ENCODE measurements around the gene ADAR.
A peak's percentile ranks its signal among the peaks of the same experiment; 100 is the strongest.
"Not testable (repeated sequence)": the region's sequence is repeated elsewhere in the genome, so short reads cannot be mapped to it uniquely, and the experiment has no call there.

The ADAR gene, protein sequence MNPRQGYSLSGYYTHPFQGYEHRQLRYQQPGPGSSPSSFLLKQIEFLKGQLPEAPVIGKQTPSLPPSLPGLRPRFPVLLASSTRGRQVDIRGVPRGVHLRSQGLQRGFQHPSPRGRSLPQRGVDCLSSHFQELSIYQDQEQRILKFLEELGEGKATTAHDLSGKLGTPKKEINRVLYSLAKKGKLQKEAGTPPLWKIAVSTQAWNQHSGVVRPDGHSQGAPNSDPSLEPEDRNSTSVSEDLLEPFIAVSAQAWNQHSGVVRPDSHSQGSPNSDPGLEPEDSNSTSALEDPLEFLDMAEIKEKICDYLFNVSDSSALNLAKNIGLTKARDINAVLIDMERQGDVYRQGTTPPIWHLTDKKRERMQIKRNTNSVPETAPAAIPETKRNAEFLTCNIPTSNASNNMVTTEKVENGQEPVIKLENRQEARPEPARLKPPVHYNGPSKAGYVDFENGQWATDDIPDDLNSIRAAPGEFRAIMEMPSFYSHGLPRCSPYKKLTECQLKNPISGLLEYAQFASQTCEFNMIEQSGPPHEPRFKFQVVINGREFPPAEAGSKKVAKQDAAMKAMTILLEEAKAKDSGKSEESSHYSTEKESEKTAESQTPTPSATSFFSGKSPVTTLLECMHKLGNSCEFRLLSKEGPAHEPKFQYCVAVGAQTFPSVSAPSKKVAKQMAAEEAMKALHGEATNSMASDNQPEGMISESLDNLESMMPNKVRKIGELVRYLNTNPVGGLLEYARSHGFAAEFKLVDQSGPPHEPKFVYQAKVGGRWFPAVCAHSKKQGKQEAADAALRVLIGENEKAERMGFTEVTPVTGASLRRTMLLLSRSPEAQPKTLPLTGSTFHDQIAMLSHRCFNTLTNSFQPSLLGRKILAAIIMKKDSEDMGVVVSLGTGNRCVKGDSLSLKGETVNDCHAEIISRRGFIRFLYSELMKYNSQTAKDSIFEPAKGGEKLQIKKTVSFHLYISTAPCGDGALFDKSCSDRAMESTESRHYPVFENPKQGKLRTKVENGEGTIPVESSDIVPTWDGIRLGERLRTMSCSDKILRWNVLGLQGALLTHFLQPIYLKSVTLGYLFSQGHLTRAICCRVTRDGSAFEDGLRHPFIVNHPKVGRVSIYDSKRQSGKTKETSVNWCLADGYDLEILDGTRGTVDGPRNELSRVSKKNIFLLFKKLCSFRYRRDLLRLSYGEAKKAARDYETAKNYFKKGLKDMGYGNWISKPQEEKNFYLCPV

DNA sequence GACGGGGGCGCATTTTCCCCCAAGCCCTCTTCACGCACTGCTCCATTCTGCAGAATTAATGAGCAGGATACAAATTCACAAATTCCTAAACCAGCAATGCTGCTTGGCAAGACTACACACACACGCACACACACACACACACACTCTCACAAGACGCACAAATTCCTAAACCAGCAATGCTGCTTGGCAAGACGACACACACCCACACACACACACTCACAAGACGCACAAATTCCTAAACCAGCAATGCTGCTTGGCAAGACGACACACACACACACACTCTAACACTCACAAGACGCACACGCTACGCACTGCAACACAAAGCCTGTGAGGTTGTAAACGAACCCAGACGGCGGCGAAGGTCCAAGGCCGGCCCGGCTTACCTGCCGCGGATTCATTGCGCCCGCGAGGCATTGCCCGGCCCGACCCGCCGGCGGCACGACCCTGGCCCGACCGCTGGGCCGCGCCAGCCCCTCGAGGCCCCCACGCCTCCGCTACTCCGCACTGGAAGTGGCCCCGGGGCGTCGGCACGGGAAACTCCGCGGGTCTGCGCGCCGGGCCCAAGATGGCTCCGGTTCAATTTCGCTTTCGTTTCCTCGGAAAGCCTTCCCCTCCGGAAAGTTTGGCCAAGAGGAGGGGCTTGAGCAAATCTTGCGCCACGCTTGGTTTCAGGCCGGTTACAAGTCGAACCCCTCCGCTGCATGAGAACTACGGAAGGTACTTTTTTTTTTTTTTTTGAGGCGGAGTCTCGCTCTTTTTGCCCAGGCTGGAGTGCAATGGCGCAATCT is at the start of gene ADAR:
ADAR (minus strand) TSS at position 578 of the 788 bp plus-strand sequence; CDS start at position 398, 180 bp downstream.
- peak; percentile 16 for FAIRE-seq

DNA sequence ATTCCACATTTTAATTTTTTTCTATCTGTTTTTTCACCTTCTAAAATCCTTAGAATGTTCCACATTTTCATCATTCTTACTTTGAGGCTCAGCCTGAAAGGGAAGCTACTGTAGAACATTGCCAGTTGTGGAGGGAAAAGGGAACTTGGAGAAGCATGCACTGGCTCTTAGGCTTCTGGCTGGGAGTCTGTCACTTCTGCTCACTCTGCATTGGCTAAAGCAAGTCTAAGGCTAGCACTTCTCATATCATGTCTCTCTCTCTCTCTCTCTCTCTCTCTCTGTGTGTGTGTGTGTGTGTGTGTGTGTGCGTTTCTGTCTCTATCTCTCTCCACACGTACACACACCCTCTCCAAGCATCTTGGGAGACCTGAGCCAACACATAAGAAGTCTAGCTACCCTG is 49.6 kb upstream of the ADAR start:
- no peak for DNase-seq (ENCODE audit: insufficient read length, low spot score)
- FAIRE-seq: no peak

More for the DNA sequence above, at the start of gene ADAR:
- peak; percentile 81 for DNase-seq (ENCODE audit: insufficient read length, low spot score)

DNA sequence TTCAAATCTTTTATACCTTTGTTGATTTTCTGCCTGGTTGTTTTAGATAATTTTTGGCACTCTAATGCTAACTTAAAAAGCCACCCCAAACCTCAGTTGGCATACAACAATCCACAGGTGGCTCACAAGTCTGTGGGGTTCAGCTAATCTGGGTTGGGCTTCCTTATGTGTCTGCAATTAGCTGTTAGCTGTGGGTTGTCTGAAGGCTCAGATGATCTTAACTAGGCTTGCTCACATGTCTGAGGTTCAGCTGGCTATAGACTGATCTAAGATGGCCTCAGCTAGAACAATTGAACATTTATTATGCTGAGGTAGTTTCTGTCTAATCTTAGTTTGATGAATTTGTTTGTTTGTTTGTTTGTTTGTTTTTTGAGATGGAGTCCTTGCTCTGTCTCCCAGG is 44.9 kb upstream of the ADAR start:
- no peak for DNase-seq (ENCODE audit: insufficient read length, low spot score)
- no peak for FAIRE-seq

DNA sequence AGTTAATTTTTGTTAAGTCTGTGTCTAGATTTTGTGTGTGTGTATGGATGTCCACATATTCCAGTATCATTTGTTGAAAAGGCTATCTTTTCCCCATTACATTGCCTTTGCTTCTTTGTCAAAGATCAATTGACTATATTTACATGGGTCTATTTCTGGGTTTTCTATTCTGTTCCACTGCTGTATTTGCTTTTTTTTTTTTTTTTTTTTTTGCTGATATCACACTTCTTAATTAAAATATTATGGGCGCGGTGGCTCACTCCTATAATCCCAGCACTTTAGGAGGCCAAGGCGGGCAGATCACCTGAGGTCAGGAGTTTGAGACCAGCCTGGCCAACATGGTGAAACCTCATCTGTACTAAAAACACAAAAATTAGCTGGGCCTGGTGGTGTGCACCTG is 36.7 kb upstream of the ADAR start:
- not testable (repeated sequence) for DNase-seq (ENCODE audit: insufficient read length, low spot score); FAIRE-seq

DNA sequence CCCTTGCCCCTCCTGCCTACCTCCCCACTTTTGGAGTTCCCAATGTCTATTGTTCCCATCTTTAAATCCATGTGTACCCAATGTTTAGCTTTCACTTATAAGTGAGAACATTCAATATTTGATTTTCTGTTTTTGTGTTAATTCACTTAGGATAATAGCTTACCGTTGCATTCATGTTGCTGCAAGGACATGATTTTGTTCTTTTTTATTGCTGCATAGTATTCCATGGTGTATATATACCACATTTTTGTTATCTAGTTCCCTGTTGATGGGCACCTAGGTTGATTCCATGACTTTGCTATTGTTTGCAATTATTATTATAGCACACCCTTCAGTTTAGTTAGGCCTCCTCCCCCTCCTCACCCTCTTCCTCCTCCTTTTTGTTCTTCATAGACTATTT is 33.5 kb upstream of the ADAR start:
- FAIRE-seq: no peak
- no peak for DNase-seq (ENCODE audit: insufficient read length, low spot score)

DNA sequence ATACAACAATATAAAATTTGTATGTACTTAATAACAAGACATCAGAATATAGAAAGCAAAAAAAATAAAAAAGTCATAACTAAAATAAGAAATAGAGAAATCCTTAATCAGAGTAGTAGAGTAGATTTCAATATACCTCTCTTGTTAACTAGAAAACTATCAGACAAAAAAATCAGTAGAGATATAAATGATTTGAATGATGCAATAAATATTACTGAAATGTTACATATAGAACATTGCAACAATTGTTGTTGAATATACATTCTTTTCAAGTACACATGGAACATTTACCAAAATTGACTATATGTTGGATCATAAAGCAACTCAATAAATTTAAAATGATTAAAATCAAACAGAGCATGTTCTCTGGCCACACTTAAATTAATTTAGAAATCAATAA is 31.9 kb upstream of the ADAR start:
- FAIRE-seq: no peak

DNA sequence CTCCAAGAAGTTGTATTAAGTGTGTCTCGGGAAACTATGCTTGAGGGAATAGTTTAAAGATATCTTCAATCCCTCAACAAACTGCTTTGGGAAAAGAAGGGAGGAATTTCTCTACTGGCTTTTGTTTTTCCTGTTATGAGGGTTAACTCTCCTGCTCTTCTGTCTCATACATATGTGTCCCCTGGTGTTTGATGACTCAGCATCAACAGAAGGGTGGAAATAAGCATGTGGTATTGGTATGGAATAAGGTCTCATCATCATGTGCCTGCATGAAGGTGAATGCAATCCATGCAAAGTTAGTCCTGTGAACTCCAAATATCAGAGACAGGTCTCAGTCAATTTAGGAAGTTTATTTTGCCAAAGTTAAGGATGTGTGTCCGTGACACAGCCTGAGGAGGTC is 27.2 kb upstream of the ADAR start:
- no peak for DNase-seq (ENCODE audit: insufficient read length, low spot score)
- FAIRE-seq: no peak

More for the DNA sequence above, 31.9 kb upstream of the ADAR start:
- DNase-seq (ENCODE audit: insufficient read length, low spot score): no peak

DNA sequence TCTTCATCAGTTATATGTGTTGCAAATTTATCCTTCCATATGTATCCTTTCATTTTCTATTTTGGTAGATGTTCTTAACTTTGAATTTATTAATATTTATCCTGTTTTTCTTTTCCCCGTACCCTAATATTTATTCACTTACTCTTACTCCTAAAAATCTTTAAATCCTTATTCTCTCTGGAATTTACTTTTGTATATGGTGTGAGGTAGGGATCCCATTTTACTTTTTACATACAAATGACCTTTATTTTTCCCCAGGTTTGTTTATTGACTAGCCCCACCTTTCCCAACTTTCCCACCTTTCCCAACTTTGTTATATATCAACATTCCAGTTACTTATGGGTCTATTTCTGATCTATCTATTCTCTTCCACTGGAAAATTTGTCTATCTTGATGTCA is 21.7 kb upstream of the ADAR start:
- no peak for DNase-seq (ENCODE audit: insufficient read length, low spot score)
- FAIRE-seq: no peak

DNA sequence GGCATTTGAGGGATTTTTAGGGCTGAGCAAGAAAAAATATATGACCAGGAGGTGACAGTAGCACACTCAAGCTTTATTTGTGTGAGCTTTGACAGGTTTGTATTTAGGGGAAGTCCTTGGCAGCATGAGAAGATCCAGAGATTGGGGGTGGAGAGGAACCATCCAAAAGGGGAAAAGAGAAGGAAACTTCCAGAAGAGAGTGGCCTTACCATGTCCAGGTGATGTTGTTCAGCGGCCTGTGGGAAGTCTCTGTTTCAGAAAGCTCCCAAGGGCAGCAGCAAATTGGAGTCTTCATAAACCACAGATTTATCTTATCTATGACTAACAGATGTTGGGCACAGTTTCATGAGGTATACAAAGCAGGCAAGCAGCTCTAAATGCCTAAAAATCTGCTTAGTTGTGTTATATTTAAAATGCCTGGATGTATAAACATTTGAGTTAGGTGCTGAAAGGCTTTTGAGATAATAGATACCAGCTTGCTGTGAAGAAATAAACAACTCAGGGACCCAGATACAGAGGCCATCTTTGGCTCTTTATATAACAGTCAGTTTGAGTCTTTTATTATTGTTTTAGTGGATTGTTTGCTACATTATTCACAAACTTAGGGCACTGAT is 21.2 kb upstream of the ADAR start:
- FAIRE-seq: no peak
- no peak for DNase-seq (ENCODE audit: insufficient read length, low spot score)

DNA sequence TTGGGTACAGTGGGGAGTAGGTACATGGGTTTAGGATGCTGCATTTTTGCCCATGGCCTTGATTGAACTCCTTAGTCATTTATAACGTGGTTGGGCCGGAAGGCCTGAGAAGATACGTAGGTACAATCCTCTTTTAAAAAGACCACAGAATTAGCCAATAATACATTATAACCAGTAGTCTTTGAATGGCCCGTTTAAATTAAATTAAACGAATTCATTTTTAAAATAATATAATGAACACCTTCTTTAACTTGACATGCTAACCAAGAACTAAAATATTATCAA is 20.1 kb upstream of the ADAR start:
- no peak for FAIRE-seq
- no peak for DNase-seq (ENCODE audit: insufficient read length, low spot score)

DNA sequence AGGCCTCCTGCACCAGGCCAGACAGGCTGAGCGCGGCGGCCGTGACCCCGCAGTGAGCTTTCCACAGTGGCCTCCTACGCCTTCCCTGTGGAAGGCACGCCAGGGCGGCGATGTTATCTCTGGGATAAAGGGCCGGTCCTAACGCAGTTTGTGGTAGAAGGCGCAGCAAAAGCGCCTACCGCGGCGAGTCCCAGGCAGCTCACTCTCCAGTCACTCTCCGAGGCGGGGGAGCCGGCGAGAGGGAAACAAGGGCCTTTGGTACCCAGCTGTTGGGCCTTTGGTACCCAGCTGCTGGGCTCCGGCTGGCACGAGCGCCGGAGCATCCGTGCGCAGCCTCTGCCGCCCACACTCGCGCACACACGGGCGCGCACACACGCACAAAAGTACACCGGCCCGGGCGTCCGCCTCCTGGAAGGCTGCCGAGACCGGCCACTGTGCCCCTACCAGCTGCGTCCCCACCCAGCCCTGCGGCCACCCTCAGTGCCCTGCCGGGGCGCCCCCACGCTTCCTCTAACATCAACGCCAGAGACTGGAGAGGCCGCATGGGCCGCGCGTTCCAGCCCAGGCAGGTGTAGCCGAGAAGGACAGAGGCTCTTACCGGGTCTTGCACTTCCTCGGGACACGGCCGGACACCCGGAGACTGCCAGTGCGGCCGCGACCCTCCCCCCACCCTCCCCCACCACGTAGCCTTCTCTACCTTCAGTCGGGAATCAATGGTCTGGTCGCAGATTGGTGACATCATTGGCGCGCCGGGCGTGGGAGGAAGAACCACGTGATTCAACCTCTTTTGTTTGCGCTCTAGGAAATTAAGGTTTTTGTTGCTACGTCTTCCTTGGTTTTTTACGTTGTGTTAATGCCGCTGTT is 19.5 kb upstream of the ADAR start:
- no peak for FAIRE-seq
- peak; percentile 74 for DNase-seq (ENCODE audit: insufficient read length, low spot score)

DNA sequence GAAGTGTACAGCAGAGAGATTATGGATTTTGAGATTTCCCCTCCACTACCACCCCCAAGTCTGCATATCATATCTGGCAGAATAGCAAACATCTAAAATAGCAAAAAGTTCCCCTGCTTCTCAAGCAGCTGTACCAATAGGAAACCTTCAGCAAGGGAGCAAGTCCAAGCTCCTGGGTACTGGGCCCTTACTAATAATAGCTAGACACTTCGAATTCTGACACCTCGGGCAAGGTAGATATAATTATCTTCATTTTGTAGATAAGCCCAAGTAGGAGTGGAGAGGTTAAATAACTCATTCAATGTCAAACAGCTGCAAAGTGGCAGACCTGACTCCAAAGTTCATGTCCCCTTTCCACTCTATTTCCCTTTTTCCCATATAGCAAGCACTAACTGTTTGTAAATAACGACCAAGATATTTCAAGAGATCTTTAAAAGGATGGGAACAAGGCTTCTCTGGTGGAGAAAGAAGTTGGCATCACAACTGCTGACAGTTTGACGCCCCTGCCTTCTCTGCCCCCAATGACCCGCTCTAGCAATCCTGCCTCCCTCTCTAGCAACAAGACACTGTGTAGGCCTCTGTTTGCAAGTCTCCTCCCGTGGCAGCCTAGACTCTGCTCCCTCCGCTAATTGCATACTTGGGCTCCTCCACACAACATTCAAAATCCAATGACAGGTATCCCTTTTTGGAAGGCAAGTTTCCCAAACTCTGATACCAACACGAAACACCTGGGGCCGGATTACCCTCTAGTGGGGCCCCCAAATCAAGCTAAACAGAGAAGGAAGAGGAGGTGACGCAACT is 18.7 kb upstream of the ADAR start:
- no peak for FAIRE-seq

DNA sequence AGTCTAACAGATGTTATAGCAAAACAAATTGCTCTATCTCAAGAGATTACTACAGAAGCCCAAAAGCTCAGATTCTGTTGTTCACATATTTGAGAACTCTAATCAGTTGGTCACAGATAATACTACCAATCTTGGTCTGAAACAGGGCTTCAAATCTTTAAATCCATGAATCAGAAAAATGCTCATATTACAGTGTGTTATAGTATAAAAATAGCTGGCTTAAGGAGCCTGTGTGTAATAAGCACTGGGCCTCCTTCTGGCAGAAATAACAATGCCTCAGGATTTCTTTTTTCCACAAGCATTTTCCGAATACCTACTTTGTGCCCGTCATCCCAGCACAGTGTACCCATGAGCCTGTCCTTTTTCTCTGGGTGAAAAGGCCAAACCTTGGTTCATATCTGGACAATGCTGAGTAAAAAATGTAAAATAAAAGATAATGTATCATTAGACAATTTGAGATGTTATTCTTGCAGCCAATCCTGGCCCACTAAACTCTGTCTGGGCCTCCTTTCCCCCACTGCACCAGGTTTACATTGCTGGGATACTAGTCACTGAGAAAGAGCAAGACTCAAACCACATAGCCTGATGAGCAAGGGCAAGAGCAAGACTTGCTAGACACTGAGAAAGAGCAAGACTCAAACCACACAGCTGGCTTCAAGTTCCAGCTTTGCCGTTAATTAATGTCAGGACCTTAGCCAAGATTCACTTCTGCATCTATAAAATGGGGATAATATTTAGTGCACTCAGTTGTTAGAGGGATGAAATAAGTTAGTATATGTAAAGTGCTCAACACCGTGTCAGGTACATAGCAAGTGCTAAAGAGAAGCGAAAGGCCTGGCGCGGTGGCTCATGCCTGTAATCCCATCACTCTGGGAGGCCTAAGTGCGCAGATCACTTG is 17.0 kb upstream of the ADAR start:
- FAIRE-seq (no peak), DNase-seq (ENCODE audit: insufficient read length, low spot score) (no peak)

More for the DNA sequence above, 18.7 kb upstream of the ADAR start:
- DNase-seq (ENCODE audit: insufficient read length, low spot score): no peak

DNA sequence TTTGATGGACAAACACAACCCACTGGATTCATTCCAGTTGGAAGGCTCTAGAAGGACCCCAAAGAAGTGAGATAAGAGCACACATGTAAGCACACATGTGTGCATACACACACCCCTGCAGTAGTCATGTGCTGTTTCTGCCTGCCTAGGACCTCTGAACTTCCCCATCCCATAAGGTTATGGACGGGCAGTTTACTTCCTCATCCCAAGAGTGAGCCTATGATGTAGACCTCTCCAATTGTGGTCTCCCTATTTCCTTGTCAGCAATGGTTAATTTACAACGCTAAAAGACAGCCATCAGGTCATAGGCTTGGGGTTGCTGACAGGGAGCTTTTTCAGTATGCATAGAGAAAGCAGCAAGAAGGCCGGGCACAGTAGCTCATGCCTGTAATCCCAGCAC is 15.4 kb upstream of the ADAR start:
- no peak for FAIRE-seq

DNA sequence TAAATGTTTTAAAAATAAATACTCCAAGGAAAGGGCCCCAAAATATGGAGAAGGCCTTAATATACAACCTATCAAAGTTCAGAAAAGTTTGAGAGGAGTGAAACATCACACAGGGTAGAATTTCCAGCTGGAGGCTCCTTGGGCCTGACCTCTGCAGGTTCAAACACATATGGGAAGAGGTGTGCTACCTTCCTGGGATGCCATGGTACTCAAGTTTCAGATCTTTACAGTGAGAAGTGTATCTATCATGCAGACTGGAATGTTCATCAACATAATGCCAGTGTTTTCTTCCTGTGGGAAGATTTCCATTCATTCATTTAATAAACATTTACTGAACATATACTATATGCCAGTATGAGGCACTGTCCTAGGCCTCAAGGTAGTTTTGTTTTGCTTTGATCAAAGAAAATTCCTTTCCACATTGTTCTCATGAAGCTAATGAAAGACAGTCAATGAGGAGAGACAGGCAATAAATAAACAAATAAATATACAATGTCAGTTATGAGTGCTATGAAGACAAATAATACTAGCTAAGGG is 14.6 kb upstream of the ADAR start:
- FAIRE-seq (no peak), DNase-seq (ENCODE audit: insufficient read length, low spot score) (no peak)

More for the DNA sequence above, 15.4 kb upstream of the ADAR start:
- no peak for DNase-seq (ENCODE audit: insufficient read length, low spot score)

DNA sequence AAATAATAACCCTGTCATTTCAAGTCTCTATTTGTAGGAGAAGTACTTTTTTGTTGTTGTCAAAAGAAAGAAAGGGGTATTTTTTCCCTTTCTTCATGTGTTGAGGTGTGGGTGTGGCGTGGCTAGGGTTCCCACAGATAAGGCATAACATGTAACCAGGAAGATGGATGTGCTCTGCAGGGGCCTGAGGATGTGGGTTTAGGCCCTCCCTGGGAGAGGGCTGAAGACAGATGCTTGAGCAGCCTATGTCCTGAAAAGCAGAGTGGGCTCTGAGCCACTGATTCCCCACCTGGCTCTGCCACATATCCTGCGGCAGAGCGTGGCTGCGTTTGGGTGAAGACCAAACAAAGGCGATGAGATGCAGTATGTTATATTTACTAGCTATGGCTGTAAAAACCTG is 13.9 kb upstream of the ADAR start:
- DNase-seq (ENCODE audit: insufficient read length, low spot score) (no peak), FAIRE-seq (no peak)

DNA sequence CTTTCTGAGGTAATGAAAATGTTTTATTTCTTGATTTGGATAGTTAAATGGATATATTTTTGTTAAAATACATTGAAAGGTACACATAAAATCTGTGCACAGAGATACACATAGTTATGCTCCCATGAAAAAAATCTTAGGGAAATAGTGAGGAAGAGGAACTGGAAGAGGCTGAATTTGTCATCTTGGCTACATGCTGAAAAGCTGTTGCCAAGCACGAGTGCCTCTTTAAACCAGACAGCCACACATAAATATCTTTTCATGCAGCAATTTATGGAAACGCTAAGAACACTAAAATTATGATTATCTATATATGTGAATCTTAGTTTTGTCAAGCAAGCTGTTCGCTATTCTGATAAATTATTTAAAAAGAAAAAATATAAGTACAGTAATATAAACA is 12.8 kb upstream of the ADAR start:
- FAIRE-seq: no peak

More for the DNA sequence above, 12.8 kb upstream of the ADAR start:
- DNase-seq (ENCODE audit: insufficient read length, low spot score): no peak
